GM21360 (cell line): ENCODE measurements around the gene PLXDC2.

Experiments used
- ATAC-seq: cut with Tn5 transposase; IDR thresholded peaks from one replicate; pipeline ENCODE4 v1.9.1; 2021; ENCODE audit warnings: mild to moderate bottlenecking, moderate library complexity; ENCODE audit not compliant: unreplicated experiment

Gene PLXDC2

GRCh38 chr10:20247454-20247853 lies 431.2 kb downstream of the PLXDC2 start:
- ATAC-seq = no peak

DNA sequence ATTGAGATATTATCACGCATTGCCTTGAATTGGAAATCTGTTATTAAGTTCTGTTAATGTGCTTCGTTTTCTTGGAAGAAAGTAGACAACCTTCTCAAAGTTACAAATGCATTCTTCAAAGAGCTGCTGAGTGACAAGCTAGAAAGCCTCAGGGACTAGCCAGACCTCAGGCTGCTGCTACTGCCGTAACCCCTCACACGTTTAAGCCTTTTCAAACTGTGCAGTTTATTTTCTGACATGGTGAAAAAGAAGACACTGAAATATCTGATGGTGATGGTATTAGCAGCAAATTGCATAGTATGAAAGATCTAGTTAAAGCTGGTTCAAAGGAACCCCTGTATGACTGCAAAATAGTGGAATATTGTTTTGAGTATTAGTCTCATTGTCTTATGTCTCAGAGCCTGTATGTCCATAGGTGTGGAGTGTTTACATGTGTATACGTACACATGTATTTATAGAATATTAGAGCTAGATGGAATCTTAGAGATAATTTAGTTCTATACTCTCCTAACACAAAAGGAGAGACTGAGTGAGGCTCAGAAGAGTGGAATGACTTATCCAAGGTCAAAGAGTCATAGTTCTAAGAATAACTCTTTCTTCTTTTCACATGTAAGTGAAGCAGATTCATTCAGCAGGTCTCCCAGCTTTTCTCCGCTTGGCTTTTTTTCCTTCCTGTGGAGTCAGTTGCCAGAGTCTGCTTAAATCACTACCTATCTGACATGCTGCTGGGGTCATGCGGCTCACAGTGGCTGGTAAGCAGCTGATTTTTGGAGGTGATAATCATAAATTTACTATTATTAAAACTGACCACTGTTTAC lies 431.9 kb downstream of the PLXDC2 start:
- no peak for ATAC-seq

DNA sequence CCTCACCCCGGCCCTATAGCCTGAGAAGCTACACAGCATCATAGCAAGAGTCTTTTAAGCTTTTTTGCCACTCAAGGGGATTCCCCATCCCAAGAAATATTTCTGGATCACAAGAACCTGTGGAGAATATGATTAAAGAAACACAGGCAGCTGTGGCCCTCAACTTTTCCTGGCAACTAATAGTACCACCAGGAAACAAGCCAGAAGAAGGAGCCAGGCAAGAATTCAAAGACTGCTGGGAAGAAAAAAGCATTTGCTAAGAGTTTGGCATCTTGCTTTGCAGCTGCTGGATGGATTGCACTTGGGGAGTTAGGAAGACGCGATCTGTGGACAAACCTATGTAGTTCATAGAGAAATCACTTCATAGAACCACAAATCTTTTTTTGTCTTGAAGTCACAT lies 437.8 kb downstream of the PLXDC2 start:
- ATAC-seq = no peak

GRCh38 chr10:20254497-20254896 lies 438.3 kb downstream of the PLXDC2 start:
- ATAC-seq = no peak

DNA sequence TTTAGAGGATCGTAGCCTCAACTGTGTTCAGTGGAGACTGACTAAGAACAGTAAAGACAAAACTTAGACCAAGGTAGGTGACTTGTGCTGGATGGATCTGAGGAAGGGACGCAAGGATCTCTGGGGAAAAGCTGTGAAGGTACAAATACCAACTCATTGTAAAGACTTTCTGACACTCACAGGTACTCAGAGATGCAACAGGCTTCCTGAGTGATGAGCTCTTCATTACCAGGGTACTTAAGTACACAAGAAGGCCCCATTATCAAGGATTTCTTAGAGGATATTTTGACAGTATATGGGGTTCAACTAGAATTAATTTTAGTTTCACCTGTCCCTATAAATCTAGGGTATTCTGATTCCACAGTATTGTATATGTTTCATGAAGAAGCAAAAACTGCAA lies 440.7 kb downstream of the PLXDC2 start:
- no peak for ATAC-seq

GRCh38 chr10:20257422-20257821 lies 441.2 kb downstream of the PLXDC2 start:
- ATAC-seq = no peak

DNA sequence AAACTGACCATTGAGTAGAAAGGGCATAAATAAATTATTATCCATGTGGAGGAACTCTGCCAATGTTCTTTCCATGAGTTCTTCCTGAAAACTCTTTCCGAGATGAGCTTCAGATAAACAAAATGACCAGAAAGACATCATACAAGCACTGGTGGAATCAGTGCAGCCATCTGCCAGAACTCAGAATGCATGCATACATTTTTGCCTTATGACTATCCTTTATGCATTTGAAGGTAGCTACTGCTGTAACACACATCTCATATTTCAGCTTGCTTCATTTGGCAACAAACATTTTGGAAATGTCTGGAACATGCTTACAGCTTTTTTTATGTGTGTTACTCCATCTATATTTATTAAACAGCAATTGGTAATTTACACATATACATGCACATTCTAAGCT lies 448.9 kb downstream of the PLXDC2 start:
- ATAC-seq = no peak

GRCh38 chr10:20267734-20268133 lies 451.5 kb downstream of the PLXDC2 start:
- ATAC-seq = no peak

- ATAC-seq = no peak
These were observed 455.3 kb downstream of the PLXDC2 start for GRCh38 chr10:20271490-20271889.

DNA sequence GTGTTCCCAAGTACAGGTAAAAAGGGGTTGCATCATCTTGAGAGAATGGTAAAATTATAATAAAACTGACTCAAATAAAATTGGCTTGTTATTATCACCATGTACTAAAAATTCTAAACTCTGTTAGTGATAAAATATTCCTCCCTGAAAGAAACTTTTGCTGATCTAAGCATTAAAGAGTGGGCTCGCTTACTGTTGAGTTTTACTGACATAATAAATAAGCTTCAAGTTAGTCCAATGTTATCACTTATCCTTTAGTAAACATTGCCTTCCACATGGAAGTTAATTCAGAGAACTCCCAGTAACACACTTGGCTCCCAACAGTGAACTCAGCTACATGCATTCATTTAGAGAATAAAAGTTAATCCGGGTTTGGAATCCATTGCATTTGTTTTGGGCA lies 456.4 kb downstream of the PLXDC2 start:
- no peak for ATAC-seq

- no peak for ATAC-seq
These were observed 458.3 kb downstream of the PLXDC2 start for GRCh38 chr10:20274571-20274970.

DNA sequence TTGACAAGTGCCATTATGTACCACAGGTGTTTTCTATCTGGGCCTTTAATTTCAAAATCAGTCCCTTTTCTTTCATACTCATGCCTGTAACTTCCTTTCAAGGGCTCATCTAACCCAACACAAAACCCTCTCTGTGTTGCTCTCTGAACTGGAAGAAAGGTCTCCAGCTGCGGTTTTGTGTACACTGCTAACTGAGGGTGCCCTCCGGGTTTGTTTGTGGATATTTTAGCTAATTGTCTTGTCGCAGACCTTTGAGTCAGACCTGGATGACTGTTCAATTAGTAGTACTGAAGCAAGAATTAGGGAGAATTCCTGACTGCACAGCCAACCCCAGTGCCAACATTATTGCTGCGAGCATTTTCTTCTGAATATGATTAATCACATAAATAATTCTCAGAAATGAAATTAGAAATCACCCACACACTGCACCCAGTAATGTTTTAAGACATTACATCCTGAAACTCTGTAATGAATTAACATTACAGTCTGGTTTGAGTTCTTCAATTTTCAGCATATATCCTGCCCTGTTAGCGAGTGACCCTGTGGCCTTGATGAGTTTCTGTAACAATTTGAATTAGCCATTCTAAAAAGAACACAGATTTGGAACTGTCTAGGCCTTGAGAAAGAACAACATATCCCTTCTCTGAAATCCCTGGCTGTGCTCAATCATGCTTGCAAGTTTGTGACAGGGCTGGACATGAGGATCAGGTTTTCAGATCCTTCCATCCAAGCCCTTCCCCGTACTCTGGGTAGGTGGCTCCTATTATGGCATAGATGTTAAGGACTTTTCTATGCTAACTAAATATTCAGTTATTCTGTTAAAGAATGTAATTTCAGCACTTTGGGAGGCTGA lies 460.1 kb downstream of the PLXDC2 start:
- ATAC-seq = no peak

GRCh38 chr10:20277820-20278219 lies 461.6 kb downstream of the PLXDC2 start:
- no peak for ATAC-seq

DNA sequence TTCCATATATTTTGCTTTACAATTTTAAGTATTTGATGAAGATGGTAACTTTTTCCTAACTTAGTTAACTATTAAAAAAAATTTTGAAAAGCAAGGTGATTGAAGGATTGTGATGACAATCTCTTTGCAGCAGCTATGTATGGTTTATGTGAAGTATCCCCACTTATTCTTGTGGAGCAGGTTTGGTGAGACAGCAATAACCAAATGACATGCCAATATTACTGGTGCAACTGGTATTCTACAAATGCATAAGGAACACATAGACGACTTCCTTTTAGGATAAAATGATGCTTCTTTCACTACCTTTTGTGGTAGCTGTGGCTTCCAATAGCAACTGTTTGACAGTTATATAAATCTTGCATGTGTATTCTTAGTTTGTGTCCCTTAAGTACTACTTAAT lies 465.3 kb downstream of the PLXDC2 start:
- no peak for ATAC-seq

GRCh38 chr10:20287586-20287985 lies 471.4 kb downstream of the PLXDC2 start:
- no peak for ATAC-seq

DNA sequence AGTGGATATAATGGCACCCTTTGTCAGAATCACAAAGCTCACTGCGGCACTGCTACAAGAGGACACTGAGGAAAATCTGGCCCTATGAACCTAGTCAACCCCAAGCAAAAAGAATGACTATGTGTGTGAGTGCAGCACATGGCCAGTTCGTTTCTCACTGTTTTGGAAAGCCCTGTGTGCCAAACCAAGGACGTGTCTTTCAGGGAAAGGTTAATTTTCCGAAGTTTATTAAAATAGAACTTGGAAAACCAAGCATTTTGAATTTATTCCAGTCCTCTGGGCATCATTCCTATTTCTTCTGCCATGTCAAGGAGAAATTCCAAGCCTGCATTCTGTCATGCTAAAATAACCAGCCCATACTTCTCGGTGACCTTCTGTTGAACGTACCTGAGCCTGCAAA lies 471.8 kb downstream of the PLXDC2 start:
- ATAC-seq = no peak

DNA sequence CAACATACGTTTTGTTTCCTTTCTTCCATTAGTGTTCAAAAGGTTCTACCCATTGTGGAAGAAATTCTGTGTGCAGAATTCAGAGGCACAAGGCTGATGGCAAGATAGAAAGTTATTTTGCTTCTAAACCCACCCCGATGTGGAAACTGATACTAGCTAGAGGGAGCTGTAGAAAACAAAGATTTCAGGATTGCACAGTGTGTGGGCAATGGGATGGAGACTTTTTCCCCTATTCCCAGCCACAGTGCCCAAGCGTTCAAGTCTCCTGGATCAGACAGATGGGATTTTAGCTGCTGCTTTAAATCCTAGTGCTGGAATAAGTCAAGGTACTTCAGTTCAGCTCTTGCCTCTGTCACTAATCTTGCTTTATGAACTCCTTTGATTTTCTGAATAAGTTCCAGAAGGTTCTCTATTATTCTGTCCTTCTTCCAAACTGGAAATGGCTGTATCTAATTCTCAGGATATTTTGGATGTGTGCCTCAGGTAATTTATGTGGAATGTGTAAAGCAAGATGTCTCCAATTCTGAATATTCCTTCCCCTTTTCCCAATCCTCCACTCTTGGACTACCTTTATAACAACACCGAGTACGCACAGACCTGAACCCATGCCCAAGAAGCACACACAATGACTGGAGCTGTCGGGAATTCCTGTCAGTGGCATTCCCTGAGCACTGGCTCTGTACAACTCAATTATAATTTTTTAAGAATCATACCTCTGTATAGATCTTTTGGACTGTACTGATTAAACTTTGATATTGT lies 473.0 kb downstream of the PLXDC2 start:
- no peak for ATAC-seq

- no peak for ATAC-seq
These were observed 482.2 kb downstream of the PLXDC2 start for GRCh38 chr10:20298417-20298816.

- ATAC-seq = no peak
These were observed 483.0 kb downstream of the PLXDC2 start for GRCh38 chr10:20299034-20299736.

- no peak for ATAC-seq
These were observed 484.5 kb downstream of the PLXDC2 start for GRCh38 chr10:20300735-20301134.

DNA sequence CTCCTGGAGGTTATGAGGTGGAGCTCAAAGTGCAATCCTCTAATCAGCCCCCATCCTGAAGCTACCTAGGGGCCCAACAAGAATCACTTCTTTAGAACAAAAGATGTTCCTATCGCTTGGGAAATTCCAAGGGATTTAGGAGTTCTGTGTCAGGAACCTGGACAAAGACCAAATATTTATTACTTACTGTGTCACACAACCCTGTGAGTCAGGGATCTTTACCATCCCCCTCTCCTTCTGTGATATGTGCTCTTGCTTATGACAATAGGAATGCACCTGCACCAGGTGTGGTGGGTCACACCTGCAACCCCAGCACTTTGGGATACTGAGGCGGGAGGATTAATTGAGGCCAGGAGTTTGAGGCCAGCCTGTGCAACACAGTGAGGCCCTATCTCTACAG lies 485.8 kb downstream of the PLXDC2 start:
- ATAC-seq = no peak
